H4 (cell line): Measurements from ENCODE around the gene ZBTB7C. TPM values are rescaled to one million over a fixed set of nuclear protein-coding genes. Genes with fewer than 3 reads are reported as not detected.

Experiments
- DNase-seq: peaks from one replicate; pipeline ENCODE4 v3.0.0-alpha.2; 2015; ENCODE audit warnings: low spot score
- total RNA-seq: library from RNA; depleted of rRNA; stranded (reverse); fragments of >200 nt; shearing (Covaris generic); gene quantifications from 2 replicates; pipeline ENCODE4 v1.2.3, GENCODE V29; 2014

ZBTB7C gene
- total RNA-seq, 1 experiment from 2014 or later = 1.1 TPM

DNA sequence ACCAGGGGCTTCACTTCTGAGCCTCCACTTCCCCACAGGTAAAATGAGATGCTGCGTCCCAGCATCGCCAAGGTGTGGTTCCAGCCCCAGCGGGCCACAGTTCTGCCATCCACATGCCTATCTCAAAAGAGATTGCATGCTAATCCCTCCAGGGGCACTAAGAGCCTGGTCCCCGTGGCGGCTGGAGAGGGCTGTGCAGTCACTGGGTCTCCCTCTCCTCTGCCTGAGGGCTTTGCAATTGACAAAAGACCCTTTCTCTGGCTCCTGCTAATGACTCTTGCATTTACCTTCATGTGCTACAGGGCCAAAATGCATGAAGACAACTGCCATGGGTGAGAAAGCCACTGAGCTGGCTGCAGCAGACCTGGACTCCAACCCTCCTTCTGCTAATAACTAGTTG lies 18.5 kb downstream of the ZBTB7C start:
- DNase-seq = no peak

- no peak for DNase-seq
Measured at GRCh38 chr18:48388478-48388877, 20.7 kb downstream of the ZBTB7C start.

- no peak for DNase-seq
Measured at GRCh38 chr18:48387300-48387699, 21.9 kb downstream of the ZBTB7C start.

DNA sequence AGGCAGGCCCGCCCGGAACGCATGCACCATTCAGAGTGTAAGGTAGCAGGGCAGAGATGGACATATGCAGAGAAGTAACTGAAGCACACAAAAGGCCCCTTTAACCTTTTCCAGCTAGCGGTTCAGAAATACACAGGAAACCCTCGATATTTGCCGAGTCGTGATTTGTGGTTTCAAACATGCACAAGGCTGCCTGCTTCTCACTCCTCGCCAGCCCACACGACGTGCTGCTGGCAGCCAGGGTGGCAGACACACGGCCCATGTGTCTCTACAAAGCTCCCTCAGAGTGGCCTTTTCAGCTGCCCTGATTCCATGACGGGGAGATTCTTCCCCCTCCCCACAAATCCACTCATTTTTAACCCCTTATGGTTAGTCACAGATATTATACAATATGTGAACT lies 23.6 kb downstream of the ZBTB7C start:
- DNase-seq = no peak

DNA sequence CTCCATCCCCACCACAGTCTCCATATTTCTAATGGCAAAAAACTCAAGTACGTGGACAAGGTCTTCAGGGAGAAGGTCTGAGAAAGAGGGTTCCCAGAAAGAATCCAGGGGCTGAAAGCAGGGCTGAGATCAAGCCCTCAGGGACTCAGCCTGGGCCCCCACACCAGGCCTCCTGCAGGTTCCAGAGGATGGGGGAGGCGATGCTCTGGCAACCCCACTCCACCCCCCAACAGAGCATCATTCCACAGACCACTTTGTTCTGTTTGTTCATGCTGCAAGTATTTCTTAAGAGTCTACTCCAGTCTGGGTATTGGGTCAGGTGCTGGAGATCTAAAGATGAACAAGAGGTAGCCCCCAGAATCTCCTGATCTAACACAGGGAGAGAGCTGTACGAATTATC lies 32.2 kb downstream of the ZBTB7C start:
- no peak for DNase-seq

DNA sequence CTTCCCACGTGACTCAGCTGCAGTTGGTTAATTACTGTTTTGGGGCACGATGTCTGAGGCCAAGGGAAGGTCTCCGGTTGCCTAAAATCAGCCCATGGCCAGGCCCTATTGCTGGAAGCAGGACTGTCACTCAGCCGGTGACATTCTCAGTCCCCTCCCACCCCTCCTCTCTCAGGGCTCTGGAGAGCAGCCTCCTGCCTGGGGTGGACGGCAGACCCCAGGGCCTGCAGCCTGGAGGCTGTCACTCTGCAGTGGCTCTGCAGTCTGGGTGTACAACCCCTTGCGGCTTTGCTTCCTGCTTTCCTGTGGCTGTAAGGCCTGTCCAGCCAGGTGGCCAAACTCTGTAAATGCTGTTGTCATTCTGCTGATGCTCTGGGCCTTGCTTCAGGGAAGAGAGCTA lies 32.8 kb downstream of the ZBTB7C start:
- DNase-seq = no peak

DNA sequence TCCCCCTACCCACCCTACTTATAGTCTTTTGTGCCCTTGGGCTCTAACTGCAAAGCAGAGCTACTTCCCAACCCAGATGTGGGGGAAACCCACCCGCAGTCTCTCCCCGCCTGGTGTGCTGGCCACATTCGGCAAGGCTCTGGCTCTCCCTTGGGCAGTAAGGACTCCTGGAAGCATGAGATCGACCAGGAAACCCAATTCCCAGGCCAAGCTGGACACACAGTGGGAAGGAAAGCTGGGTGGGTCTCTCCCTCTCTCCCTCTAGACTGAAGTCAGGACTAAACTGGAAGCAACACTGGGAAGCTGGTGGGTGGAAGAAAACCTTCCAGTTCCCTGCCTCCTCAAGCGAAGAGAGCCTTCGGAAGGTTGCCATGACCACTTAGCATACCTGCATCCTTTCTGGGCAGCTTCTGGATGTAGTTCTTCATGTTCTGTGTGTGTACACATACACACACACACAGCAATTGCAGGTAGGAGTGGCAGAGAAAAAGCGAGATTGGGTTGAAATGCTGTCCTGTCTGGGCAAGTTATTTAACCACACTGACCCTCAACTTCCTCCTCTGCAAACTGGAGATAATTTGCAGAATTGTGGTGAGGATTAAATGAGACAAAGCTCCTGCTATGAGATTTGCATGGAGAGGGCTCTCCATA lies 33.9 kb downstream of the ZBTB7C start:
- DNase-seq = no peak

DNA sequence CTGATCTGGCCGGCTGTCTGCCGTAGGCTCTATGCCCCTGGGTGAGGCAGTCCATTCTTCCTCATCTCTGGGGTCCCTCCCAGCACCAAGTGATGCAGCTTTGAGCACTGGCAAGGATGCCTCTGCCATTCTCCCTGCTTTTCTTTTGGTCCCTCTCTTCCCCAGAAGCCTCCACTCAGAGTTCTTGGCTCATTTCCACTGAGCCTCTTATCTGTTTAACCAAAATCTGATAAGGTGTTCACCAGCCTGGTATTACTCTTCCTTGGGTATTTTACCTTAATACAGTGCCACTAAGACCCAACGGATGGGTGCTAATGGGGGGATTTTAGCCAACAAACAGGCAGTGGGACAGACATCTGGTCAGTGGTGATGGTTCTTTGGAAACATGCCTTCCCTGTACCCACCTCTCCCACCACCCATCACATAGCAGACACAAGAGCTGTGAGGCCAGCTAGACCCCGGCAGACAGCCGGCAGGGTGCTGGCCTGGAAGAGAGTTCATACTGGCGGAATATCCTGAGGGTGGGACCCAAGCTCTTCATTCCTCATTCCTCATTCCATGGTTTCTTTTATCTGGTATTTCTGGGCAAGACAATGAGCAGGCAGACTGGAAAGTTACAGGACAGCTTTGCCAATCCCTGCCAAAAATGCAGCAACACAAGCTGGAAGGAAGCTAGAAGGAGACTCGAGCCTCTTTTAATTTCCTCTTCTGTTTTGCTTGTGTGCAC lies 34.6 kb downstream of the ZBTB7C start:
- DNase-seq = no peak

DNA sequence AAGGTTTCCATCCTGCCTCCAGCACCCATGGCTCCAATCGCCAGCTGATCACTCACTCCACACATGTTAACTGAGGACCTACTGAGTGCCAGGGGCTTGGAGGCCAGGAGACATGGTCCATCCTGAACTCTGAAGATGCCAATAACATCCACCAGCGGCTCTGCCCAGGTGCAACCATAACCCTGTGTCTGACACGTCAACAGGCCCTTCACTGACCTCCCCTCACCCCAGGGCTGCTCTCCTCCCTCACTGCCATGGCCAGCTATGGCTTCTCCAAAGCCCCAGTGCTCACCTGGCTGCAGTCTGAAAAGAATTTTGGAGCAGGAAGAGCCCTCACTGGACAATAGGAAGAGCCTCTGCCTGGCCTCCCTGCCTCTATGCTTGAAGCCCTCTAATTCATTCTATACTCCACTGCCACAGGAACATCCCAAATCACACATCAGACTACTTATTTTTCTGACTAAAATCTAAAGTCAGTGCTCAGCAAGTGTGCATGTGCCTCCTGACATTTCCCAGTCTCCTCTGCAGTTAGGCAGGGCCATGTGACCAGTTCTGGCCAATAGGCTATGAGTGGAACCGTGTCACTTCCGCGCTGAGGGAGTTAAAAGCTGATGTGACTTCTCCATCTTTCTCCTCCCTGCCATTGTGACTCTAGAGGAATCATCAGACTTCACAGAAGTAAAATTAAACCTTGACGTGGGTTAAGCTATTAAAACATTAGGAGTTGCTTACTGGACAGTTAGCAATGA lies 37.2 kb downstream of the ZBTB7C start:
- DNase-seq = no peak

DNA sequence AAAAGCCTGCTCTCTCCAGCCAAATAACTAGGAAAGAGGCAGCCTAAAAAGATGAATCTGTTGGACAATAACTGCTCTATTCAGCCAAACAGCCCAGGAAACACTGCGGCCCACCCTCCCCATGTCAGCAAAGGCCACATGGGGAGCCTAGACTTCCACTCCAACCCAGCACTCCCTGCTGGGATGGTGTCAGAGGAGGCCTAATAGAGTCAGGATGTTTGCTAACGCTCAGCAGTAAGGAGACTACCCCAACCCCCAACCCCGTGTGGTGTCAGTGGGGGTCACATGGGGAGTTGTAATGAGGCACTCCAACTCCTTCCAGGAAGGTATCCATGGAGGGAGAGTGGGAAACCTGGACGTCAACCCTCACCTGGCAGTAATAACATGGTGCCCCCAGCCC lies 41.6 kb downstream of the ZBTB7C start:
- no peak for DNase-seq

DNA sequence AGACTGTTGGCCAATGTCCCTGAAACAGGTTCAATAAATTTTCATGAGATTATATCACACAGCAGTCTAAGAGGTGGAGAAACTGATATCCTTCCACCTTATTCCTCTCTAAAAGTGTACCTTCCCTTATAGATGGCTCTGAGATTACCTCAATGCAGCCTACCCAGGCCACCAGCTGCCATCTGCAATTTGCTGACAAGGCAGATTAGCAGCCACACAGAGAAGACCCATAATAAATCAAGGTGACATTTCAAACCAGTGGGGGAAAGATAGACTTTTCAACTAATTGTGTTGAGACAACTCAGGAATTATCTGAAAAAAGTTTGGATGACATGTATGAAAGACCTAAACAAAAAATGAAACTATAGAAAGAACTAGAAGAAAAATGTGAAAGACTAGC lies 43.2 kb downstream of the ZBTB7C start:
- no peak for DNase-seq

- DNase-seq = no peak
Measured at GRCh38 chr18:48364146-48364545, 45.0 kb downstream of the ZBTB7C start.

GRCh38 chr18:48363175-48363574 lies 46.0 kb downstream of the ZBTB7C start:
- DNase-seq = no peak

- no peak for DNase-seq
Measured at GRCh38 chr18:48361801-48362200, 47.4 kb downstream of the ZBTB7C start.

- DNase-seq = no peak
Measured at GRCh38 chr18:48360376-48361021, 48.7 kb downstream of the ZBTB7C start.

DNA sequence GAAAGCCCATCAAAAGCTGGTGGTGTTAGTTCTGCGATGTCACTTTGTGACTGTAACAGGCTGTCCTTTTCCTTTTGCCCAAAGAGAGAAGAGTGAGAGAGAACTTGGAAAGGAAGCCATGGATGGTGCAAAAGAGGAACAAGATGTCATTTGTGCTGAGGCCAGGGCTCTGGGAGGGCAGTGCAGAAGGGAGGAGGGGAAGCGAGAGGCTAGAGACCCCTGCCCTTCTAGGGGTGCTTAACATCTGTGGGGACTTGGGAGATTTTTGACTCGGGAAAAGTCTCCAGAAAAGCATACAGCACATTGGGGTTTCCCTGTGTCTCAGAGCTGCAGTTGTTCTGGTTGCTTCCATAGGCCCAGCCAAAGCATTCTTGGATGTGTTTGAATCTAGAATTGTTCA lies 49.6 kb downstream of the ZBTB7C start:
- no peak for DNase-seq

- no peak for DNase-seq
Measured at GRCh38 chr18:48358868-48359267, 50.3 kb downstream of the ZBTB7C start.

- no peak for DNase-seq
Measured at GRCh38 chr18:48356909-48357631, 52.1 kb downstream of the ZBTB7C start.

- no peak for DNase-seq
Measured at GRCh38 chr18:48356151-48356745, 52.9 kb downstream of the ZBTB7C start.

DNA sequence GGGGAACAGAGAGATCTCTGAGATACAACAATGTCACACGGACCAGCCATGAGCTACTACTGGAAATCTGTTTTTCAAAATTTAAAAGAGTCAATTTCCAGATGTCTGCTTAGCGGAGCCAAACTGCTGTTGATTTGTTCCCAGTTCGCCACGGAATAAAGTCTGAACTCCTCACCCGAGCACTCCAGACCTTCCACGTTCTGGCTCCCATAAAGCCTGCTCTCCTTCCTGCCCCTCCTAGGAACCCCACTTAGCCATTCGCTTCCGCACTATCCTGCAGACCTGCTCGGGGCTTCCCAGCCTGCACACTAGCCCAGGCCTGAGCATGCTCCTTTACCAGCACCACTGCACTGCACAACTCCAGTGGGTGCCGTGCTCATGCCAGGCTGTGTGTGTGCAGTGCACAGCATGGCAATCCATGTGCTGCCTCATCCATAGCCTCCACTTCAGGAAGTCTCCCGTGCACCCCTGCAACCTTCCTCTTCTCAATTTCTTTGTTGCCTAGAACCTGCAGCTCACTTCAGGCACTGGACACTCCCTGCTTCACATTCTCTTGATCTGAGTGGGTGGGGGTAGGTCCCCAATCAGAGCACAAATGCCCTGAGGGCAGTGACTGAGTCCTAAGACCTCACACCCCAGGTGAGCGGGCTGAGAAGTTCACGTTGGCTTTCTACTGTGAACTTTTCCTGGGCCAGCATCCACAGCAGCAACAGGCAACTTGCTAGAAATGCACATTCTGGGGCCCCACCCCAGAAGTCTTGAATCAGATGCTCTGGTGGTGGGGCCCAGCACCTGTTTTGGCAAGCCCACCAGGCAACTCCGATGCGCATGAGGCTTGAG lies 53.7 kb downstream of the ZBTB7C start:
- DNase-seq = no peak
